ENCODE data around the gene RNF138.

RNF138 gene

DNA sequence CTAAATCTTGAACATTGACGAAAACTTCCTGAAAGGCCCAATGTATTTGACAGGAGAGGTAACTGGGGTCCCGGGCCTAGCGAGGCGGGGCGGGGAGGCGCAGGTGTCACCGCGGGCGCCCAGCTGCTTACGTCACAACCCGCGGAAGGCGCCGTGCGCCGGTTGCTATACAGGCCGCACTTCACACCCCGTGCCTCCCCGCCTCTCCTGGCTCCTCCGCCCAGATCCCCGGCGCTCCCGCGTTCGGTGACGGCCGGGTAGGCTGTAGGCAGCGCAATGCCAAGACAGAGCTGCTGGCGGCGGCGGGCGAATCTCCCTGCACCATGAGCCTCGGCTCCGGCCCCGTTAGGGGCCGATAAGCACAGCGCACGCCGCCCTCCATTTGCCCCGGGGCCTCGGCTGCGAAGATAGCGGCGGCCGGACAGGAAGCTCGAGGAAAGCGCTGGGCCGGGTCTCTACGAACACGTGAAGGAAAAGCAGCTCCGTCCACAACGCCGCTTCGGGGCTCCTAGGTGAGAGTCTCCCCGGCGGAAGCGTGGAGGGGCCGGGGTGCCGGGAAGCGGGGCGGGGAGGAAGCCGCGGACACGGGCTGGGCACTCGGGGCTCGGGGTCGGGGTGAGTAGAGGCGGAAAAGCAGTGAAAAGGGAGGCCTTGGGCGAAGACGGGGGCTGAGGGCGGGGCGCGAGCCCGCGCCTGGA lies at the start of gene RNF138:
TSS of gene RNF138 (plus strand) at position 151 of the 698 bp plus-strand sequence. CDS start 903 bp downstream, outside the sequence.
- peak; percentile 37 for DNase-seq (ENCODE audit: low read depth)
- TF ChIP-seq, protein P1, sequence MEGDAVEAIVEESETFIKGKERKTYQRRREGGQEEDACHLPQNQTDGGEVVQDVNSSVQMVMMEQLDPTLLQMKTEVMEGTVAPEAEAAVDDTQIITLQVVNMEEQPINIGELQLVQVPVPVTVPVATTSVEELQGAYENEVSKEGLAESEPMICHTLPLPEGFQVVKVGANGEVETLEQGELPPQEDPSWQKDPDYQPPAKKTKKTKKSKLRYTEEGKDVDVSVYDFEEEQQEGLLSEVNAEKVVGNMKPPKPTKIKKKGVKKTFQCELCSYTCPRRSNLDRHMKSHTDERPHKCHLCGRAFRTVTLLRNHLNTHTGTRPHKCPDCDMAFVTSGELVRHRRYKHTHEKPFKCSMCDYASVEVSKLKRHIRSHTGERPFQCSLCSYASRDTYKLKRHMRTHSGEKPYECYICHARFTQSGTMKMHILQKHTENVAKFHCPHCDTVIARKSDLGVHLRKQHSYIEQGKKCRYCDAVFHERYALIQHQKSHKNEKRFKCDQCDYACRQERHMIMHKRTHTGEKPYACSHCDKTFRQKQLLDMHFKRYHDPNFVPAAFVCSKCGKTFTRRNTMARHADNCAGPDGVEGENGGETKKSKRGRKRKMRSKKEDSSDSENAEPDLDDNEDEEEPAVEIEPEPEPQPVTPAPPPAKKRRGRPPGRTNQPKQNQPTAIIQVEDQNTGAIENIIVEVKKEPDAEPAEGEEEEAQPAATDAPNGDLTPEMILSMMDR (IDR thresholded peaks at IDR 0.05; ENCODE audit: low read depth, low read length, missing control alignments), result no peak
- H3K4me3 ChIP-seq (ENCODE audit: low read depth, low read length), result peak within 1 kb of the TSS; percentile 83
- in situ Hi-C loops (cut with HindIII; ENCODE audit: low sequenced_read_pairs), result no loop called here

DNA sequence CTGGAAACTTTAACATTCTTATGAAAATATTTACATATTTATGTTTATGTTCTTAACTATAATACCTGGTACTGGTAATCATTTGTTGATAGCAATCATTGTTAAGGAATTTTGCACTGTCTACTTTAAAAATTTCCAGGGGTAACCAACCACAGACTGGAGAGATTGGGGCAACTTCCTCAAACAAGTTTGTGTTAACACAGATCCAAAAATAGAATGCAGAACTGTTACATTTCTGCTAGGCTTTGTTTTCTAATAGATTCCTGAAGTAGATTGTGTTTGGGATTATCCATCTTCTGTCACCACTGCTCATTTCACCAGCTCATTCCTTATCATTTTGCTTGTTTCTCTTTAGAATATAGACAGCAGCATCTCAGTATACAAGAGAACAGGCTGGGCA lies 49.3 kb upstream of the RNF138 start:
- TF ChIP-seq, protein P1 (IDR thresholded peaks at IDR 0.05; ENCODE audit: low read depth, low read length, missing control alignments), result no peak
- in situ Hi-C loops (cut with HindIII; ENCODE audit: low sequenced_read_pairs), result no loop called here
- DNase-seq (ENCODE audit: low read depth), result no peak
- H3K4me3 ChIP-seq (ENCODE audit: low read depth, low read length), result no peak overlapping the region

- DNase-seq (ENCODE audit: low read depth), result no peak
- no peak overlapping the region for H3K4me3 ChIP-seq (ENCODE audit: low read depth, low read length)
- in situ Hi-C loops (cut with HindIII; ENCODE audit: low sequenced_read_pairs), result no loop called here
- TF ChIP-seq, protein P1 (IDR thresholded peaks at IDR 0.05; ENCODE audit: low read depth, low read length, missing control alignments), result no peak
Measured at GRCh38 chr18:32048507-32049091, 43.1 kb upstream of the RNF138 start.

DNA sequence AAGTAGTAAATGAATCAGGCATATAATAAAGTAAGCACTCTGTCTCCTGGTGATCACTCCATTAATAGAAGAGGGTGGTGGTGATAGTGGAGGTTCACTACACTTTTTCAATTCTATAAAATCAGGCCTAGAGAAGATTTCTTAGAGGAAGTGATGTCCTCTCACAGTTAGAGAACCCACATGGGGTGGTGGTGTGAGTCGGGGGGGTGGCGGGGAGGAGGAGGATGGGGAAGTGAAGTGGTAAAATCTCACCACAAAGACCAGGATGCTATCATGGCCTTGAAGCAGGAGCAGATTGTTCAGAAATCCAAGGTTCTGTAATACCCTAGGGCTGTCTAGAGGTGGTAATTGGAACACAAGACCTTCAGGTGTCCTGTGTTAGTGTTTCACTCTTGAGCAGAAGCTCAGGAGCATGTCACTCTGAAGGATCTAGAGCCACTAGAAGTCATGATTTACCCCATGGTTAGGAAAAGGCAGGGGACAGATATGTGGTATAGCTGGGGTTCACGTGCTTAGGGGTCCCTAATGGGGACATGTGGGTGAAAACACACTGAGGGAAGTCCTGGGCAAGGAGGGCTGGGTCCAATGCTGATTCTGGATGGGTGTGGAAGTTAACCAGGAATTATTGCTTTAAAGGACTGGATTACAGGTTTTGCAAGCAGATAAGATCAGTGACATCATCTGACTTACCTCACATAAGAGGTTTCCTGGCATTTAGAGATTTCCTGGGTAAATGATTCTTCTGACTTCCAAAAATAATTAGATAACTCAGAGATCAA lies 42.1 kb upstream of the RNF138 start:
- TF ChIP-seq, protein P1 (IDR thresholded peaks at IDR 0.05; ENCODE audit: low read depth, low read length, missing control alignments), result no peak
- no peak for DNase-seq (ENCODE audit: low read depth)
- no peak overlapping the region for H3K4me3 ChIP-seq (ENCODE audit: low read depth, low read length)
- in situ Hi-C loops (cut with HindIII; ENCODE audit: low sequenced_read_pairs), result no loop called here

- in situ Hi-C loops (cut with HindIII; ENCODE audit: low sequenced_read_pairs), result no loop called here
- TF ChIP-seq, protein P1 (IDR thresholded peaks at IDR 0.05; ENCODE audit: low read depth, low read length, missing control alignments), result no peak
- DNase-seq (ENCODE audit: low read depth), result no peak
Measured at GRCh38 chr18:32056613-32057358, 34.9 kb upstream of the RNF138 start.

GRCh38 chr18:32057624-32058165 lies 34.0 kb upstream of the RNF138 start:
- DNase-seq (ENCODE audit: low read depth), result no peak
- in situ Hi-C loops (cut with HindIII; ENCODE audit: low sequenced_read_pairs), result no loop called here
- no peak overlapping the region for H3K4me3 ChIP-seq (ENCODE audit: low read depth, low read length)

More at GRCh38 chr18:32056613-32057358, 34.9 kb upstream of the RNF138 start:
- H3K4me3 ChIP-seq (ENCODE audit: low read depth, low read length), result no peak overlapping the region

More at GRCh38 chr18:32057624-32058165, 34.0 kb upstream of the RNF138 start:
- TF ChIP-seq, protein P1 (IDR thresholded peaks at IDR 0.05; ENCODE audit: low read depth, low read length, missing control alignments), result no peak
